ACC112 (cell line): ENCODE data around the gene ITPR1.

Experiments
- H2AFZ ChIP-seq: fragments of 200-600 bp; sonication (generic); one replicate; pipeline ENCODE4 v1.6.0; 2017; ENCODE audit warnings: antibody characterized with exemption, low read length; ENCODE audit not compliant: unreplicated experiment
- H3K27ac ChIP-seq: fragments of 200-600 bp; sonication (generic); 2 replicates; pipeline ENCODE4 v1.5.1; 2014; ENCODE audit warnings: low read depth, mild to moderate bottlenecking, antibody characterized with exemption, low read length, moderate library complexity
- H3K27me3 ChIP-seq: fragments of 200-600 bp; sonication (generic); 2 replicates; pipeline ENCODE4 v1.6.1; 2014; ENCODE audit warnings: mild to moderate bottlenecking, antibody characterized with exemption, low read length, moderate library complexity, mixed read lengths; ENCODE audit not compliant: insufficient read depth
- H3K36me3 ChIP-seq: fragments of 200-600 bp; sonication (generic); 2 replicates; pipeline ENCODE4 v1.6.1; 2016; ENCODE audit warnings: mild to moderate bottlenecking, antibody characterized with exemption, low read length, moderate library complexity, mixed read lengths; ENCODE audit not compliant: insufficient read depth
- H3K4me1 ChIP-seq: fragments of 200-600 bp; sonication (generic); one replicate; pipeline ENCODE4 v1.6.1; 2016; ENCODE audit warnings: low read length, mixed read lengths; ENCODE audit not compliant: insufficient read depth, unreplicated experiment, control insufficient read depth
- H3K4me3 ChIP-seq: fragments of 200-600 bp; sonication (generic); 2 replicates; pipeline ENCODE4 v1.5.1; 2014; ENCODE audit warnings: mild to moderate bottlenecking, low read depth, low read length
- H3K79me2 ChIP-seq: fragments of 200-600 bp; sonication (generic); one replicate; pipeline ENCODE4 v1.6.0; 2016; ENCODE audit warnings: low read length; ENCODE audit not compliant: control insufficient read depth, unreplicated experiment, insufficient read depth

Gene ITPR1

DNA sequence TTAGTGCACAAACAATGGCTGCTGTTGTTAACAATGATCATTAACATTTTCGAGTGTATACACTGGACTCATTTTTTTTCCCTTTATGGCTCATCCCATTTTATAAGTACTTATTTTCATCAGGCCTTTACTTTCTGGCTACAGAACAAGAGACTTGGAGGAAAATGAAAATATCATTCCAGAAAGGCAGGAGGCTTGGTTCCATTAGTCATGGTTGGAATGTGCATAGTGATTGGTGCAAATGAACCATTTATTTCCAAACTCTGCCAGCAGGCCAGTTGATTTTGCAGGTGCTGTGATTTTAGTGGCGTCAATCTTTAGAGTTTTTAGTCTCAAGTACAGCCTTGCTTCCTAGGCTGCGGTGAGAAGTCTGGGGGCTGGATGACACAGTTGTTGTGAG is 151.8 kb downstream of the ITPR1 start:
- no peaks in the 10 kb centered on the region for H3K4me1 ChIP-seq
- H3K36me3 ChIP-seq = 0 out of 2 replicates have a peak, but pooled peaks cover 4% of the 10 kb centered on the region

DNA sequence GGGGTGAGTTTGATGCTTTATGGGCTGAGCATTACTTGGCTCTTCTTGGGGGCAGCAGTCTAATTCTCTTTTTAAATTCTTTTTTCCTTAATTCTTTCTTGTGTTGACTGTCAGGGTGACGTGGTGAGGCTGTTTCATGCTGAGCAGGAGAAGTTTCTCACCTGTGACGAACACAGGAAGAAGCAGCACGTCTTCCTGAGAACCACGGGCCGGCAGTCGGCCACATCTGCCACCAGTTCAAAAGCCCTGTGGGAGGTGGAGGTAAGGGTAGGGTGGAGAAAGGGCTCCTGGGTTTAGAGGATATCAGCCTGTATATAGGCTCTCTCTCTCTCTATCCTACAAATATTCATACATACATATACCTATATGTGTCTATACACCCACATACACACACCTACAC is 152.3 kb downstream of the ITPR1 start:
- Histone ChIP-seq H3K27ac (no peak overlapping the region), H3K4me1 (no peaks in the 10 kb centered on the region), H2AFZ (no peak overlapping the region), H3K4me3 (no peak overlapping the region), H3K36me3 (0 out of 2 replicates have a peak, but pooled peaks cover 4% of the 10 kb centered on the region), H3K79me2 (no peaks in the 10 kb centered on the region), H3K27me3 (no peaks in the 10 kb centered on the region)

More for the DNA sequence above, 151.8 kb downstream of the ITPR1 start:
- no peak overlapping the region for H2AFZ ChIP-seq
- H3K27me3 ChIP-seq = no peaks in the 10 kb centered on the region
- no peak overlapping the region for H3K4me3 ChIP-seq
- no peak overlapping the region for H3K27ac ChIP-seq
- no peaks in the 10 kb centered on the region for H3K79me2 ChIP-seq

DNA sequence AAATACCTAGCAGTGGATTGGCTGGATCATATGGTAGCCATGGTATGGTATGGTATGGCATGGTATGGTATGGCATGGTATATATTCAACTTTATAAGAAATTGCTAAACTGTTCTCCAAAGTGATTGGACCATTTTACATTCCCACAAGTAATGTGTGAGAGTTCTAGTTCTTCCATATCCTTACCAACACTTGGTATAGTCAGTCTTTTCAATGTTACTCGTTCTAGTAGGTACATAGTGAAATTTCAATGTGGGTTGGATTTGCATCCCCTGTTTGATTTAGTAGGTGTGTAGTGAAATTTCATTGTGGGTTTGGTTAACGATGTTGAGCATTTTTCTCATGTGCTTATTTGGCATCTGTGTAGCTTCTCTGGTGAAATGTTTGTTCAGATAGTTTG is 154.3 kb downstream of the ITPR1 start:
- Histone ChIP-seq H2AFZ (no peak overlapping the region), H3K4me3 (no peak overlapping the region), H3K79me2 (no peaks in the 10 kb centered on the region), H3K27me3 (no peaks in the 10 kb centered on the region), H3K4me1 (no peaks in the 10 kb centered on the region), H3K27ac (no peak overlapping the region), H3K36me3 (0 out of 2 replicates have a peak, but pooled peaks cover 4% of the 10 kb centered on the region)

DNA sequence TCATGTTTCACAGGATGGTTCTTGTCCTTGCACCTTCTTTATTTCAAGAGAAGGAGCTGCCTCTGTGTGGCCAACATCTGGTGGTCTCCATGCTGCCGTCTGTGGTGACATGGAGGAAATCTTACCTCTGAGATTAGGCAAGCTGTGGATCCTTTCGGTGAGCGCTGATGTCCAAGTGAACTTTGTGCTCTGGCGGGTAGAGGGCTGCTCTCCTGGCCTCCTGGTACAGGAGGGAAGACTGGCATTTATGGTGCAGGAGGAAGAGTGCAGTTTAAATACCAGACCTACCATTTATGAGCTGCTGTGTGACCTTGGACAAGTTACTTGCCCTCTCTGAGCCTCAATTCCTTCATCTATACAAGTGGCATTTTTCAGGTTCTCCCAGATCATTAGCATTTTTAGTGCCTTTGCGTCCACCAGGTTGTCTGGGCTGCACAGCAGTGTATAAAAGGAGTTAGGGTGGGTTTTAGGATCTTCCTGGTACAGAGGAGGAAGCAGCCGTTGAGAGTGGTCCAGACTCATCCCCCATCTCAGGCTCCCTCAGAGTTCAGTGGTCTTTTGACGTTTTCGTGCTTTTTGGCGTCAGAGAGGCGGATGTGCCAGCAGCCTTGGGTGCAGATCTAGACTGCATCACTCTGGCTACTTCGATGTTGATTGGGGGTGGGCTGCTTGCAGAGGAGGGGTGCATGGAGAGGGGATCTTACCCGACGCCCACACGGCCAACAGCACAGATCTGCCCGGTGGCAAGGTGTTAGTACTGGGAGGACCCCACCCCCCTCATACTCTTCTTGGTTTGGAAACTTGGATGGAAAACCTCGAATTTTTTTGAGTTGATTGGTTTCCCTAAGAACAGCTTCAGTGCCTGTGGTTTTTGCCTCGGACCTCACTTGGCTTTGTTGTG is 162.2 kb downstream of the ITPR1 start:
- H2AFZ ChIP-seq = no peak overlapping the region
- no peaks in the 10 kb centered on the region for H3K36me3 ChIP-seq
- H3K4me1 ChIP-seq = no peaks in the 10 kb centered on the region
- no peaks in the 10 kb centered on the region for H3K79me2 ChIP-seq
- H3K27ac ChIP-seq = no peak overlapping the region
- no peaks in the 10 kb centered on the region for H3K27me3 ChIP-seq
- H3K4me3 ChIP-seq = no peak overlapping the region

DNA sequence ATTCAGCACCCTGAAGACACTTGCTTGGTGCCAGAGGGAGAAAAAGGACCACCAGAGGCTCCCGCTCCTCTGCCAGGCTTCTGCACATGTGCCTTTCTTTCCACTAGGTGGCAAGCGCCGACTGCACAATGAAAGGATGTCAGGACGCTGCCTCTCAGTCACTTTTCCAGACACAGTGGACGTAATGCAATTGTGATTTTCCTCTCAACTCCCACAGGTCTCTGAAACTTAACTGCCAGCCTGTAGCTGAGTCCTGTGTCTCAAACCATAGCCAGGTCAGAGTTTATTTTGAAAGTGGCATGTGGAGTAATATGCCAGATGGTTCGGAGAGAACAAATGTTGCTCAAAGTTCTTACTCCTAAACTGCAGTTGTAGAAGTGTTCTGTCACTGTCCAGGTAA is 162.9 kb downstream of the ITPR1 start:
- Histone ChIP-seq H3K27ac (no peak overlapping the region), H2AFZ (no peak overlapping the region), H3K4me1 (no peaks in the 10 kb centered on the region), H3K27me3 (no peaks in the 10 kb centered on the region), H3K79me2 (no peaks in the 10 kb centered on the region), H3K36me3 (no peaks in the 10 kb centered on the region), H3K4me3 (no peak overlapping the region)

DNA sequence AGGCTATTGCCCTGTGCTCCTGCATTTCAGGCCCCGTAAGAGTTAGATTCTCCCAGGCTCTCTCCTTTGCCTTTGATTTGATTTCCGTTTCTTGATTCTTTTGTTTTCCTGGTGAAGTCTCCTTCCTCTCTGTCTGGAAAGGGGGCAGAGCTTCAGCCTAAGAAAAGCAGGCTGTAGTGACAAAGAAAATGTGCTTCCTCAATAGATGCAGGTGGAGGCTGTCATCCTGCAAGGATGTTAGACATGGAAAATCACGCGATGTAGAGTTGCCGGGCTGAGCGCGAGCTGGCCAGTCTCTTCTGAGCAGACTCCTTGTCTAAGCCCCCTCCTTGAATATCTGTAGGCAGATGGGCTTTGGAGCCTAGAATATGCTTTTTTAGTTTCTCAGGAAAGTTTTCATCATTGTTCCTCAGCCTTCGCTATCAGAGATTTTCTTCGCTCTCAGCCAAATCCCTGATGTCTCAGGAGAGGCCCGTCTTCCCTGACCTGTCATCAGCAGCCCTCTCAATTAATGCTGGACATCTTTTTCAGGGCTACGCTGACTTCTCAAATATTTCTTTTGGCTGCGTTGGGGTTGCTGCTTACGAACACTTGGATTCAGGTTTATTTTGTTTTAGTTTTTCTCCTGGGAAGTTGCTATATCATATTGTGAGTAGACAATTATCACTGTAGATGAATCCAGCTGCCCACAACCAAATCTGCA is 163.6 kb downstream of the ITPR1 start:
- no peaks in the 10 kb centered on the region for H3K79me2 ChIP-seq
- H3K36me3 ChIP-seq = no peaks in the 10 kb centered on the region
- H3K4me3 ChIP-seq = no peak overlapping the region
- no peak overlapping the region for H2AFZ ChIP-seq
- H3K4me1 ChIP-seq = no peaks in the 10 kb centered on the region
- H3K27me3 ChIP-seq = no peaks in the 10 kb centered on the region
- H3K27ac ChIP-seq = no peak overlapping the region

DNA sequence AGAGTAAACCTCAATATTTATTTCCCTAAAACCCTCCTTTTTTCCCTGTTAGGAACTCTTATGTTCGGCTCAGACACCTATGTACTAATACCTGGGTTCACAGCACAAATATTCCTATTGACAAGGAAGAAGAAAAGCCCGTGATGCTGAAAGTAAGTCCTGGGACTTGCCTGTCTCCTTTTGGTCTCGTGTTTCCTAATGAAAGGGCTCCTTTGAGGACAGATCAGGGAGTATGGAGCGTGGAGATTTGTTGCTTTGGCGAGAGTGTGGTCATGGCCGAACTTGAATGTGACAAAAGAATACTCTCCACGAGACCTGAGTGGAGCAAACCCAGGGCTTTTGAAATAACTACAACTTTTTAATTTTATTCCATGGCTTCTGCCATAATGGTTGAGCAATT is 167.8 kb downstream of the ITPR1 start:
- no peaks in the 10 kb centered on the region for H3K79me2 ChIP-seq
- no peak overlapping the region for H3K27ac ChIP-seq
- H3K36me3 ChIP-seq = peaks cover 4% of the 10 kb centered on the region; the same call in 1 of the 2 replicates
- H3K4me3 ChIP-seq = no peak overlapping the region
- H2AFZ ChIP-seq = no peak overlapping the region
- H3K4me1 ChIP-seq = no peaks in the 10 kb centered on the region
- H3K27me3 ChIP-seq = no peaks in the 10 kb centered on the region

DNA sequence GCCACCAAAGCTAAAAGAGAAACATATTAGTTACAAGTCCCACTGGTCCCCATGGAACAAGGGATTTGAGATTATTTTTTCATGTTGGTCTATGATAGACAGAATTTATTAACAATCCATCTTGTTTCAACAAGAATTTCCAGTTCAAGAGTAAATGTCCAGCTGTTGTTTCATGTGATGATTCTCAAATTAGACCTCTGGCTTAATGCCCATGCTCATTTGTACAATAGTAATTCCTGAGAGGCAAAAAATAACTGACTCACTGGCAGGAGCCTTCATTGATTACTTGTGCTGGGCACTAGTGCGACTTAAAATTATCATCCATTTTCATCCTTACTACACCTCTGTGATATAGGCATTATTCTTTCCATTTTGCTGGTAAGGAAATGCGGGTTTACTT is 171.3 kb downstream of the ITPR1 start:
- no peak overlapping the region for H2AFZ ChIP-seq
- no peaks in the 10 kb centered on the region for H3K4me1 ChIP-seq
- H3K79me2 ChIP-seq = no peaks in the 10 kb centered on the region
- no peaks in the 10 kb centered on the region for H3K27me3 ChIP-seq
- H3K27ac ChIP-seq = no peak overlapping the region
- H3K36me3 ChIP-seq = peaks cover 4% of the 10 kb centered on the region; the same call in 1 of the 2 replicates
- H3K4me3 ChIP-seq = no peak overlapping the region

DNA sequence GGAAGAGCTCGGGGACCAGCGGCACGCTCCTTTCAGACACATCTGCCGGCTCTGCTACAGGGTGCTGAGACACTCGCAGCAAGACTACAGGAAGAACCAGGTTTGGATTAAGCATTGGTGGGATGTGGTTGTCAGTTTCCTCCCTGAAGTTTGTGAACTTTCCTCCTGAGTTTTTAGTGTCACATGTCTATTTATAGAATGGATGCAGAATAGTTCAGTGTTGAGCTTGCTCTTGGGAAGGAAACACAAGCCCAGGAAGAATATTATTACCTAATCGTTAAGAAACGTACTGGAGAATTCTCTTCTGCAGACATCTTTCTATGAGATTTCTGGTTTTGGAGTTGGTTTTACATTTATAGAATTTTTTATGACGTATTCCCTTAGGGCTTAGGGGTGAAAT is 172.0 kb downstream of the ITPR1 start:
- H3K4me3 ChIP-seq = no peak overlapping the region
- no peaks in the 10 kb centered on the region for H3K79me2 ChIP-seq
- H3K27ac ChIP-seq = no peak overlapping the region
- peaks cover 4% of the 10 kb centered on the region; the same call in 1 of the 2 replicates for H3K36me3 ChIP-seq
- no peak overlapping the region for H2AFZ ChIP-seq
- H3K4me1 ChIP-seq = no peaks in the 10 kb centered on the region
- H3K27me3 ChIP-seq = no peaks in the 10 kb centered on the region

DNA sequence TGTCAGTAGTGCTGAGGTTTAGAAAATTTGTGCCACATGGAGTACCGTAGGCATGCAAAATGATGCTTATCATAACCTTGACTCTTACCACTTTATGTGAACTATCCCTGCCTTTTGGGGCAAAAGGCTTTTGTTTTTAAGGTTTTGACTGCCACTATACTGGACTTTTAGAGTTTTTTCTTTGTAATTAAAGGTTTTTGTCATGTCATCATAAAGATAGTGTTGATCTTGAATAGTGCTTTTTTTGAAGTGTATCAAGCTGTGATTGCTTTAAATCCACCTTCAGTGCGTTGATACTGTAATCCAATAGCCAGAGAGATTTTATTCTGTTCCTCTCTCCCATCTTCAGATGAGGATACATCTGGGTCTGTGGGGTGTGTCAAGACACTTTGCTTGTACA is 172.9 kb downstream of the ITPR1 start:
- Histone ChIP-seq H3K36me3 (peaks cover 4% of the 10 kb centered on the region; the same call in 1 of the 2 replicates), H2AFZ (no peak overlapping the region), H3K27me3 (no peaks in the 10 kb centered on the region), H3K27ac (no peak overlapping the region), H3K79me2 (no peaks in the 10 kb centered on the region), H3K4me1 (no peaks in the 10 kb centered on the region), H3K4me3 (no peak overlapping the region)
